Measurements from ENCODE around the gene SNTG2.
"Not testable (repeated sequence)": the region's sequence is repeated elsewhere in the genome, so short reads cannot be mapped to it uniquely, and the experiment has no call there.

The SNTG2 gene

GRCh38 chr2:1394709-1395408, 444.2 kb downstream of the SNTG2 start:
- DNase-seq: no peak

DNA sequence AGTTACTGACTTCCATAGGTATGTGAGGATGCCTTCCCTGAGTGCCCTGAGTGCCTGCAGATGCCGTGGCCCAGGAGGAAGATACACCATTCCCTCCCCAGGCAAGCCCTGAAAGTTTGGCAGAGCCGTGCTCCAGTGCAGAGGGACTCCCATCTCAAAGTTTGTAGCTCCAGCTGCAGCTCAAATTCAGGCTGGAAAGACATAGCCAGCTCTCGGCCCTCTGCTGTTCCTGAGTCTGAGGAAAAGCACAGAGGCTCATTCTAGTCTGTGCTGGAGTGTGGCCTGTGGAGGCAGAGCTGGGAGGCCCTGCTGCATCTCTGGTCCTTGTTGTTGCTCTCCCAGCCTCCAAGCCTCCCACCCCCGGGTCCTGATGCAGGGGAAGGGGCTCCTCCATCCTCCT, 446.7 kb downstream of the SNTG2 start:
- no peak for DNase-seq

DNA sequence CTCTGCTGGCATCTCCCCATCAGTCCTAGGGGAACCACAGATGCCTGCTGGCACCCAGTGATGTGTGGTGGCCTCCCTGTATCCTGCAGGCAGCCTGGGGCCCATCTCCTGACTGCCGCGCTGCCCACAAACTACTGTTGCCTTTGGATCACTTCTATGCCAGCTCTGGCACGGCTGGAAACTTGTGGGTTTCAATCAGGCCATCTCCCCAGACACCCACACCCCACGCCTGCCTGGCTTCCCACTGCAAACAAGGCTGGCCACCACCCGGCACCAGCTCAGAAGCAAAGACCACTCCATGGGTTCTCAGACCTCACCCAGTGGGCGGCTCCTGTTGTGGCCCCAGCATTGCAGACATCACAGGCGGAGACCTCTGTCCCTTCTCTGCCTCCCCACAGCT, 447.5 kb downstream of the SNTG2 start:
- no peak for DNase-seq

DNA sequence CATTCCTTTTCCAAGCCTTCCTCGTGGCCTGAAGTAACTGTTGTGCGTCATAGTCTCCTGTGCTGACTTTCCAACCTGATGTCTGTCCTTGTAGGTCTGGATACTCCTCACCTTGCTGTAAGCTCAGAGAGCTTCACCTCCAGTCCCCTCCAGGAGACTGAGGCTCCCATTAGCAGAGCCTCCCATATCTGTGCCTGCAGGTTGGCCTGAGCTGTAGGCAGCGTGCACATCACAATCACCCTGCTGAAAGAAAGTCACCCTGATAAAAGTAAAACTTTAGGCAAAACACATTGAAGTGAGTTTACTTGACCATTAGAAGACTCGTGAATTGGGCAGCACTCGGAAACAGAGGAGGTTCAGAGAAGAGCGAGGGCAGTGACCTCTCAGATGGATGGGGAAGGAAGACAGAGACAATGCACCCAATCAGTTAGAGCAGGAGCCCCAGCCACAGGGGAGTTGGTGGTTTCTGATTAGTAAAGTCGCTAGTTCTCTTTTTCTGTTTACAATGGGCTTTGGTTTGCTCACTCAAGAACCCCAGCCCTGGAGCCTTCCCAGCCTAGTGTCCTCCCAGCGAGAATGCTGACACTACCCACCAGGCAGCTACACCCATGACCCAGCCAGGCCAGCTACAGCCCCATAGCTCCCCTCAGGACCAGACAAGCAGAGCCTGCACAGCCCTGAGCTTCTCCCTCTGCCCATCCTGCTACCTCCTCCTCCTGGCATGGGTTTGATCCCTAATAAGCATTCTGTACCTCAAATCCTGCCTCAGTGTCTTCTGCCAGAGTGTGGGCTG, 450.5 kb downstream of the SNTG2 start:
- no peak for DNase-seq

- DNase-seq: no peak
Observed at GRCh38 chr2:1402064-1402463, 451.4 kb downstream of the SNTG2 start.

DNA sequence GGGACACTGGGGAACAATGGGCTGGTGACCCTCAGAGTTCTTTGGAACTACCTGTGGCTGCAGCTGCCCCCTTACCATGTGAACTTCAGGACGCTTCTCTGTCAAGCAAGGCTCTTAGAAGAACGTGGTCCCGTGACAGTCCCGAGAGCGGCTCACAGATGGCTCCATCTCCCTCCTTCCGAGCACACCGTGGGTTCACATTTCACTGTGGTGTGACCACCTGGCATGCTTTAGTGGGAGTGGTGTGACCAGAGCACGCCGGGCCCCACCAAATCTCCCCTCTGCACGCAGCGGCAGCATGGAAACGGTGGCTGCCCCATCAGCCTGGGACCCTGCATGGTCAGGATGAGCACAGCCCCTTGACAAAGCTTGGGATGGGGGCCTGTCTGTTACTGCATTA, 452.9 kb downstream of the SNTG2 start:
- DNase-seq: no peak

GRCh38 chr2:1405124-1405523, 454.5 kb downstream of the SNTG2 start:
- no peak for DNase-seq

GRCh38 chr2:1405967-1406366, 455.3 kb downstream of the SNTG2 start:
- no peak for DNase-seq

- no peak for DNase-seq
Observed at GRCh38 chr2:1406434-1406833, 455.8 kb downstream of the SNTG2 start.

DNA sequence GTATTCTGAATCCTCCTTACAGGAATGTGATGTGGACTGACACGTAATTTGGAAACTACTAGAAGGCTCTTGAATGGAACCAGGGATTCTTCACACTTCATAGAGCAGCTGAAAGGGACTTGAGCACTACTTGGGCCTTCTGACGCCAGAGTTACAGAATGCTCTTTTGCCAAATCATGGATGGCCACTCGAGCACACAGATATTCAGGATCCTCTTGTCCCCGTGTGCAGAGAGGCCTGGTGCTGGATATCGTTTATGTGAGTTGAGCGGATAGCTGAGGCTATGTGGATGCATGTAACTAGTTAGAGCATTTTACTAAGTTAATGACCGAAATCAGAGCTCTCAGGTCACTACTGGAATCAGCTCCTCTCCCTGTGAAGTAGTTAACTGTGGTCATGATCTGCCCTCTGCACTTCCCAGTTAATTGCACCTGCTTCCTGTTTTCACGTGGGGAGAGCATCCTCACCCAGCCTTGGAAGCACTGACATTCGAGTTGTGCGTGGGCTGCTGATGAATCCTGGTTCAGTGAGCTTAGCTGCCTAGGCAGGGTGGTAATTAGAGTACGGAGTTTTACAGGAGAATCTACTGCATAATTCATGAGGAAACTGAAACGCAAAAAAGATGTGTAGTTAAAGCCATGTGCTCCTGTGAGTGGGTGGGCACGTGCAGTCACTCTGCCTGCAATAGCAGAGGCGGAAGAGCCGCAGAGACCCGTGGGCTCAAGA, 457.5 kb downstream of the SNTG2 start:
- no peak for DNase-seq

GRCh38 chr2:1413156-1413710, 462.6 kb downstream of the SNTG2 start, which contains the start of gene TPO:
TPO (plus strand) TSS chr2:1413463; CDS start chr2:1414409, 946 bp downstream.
- DNase-seq: no peak

DNA sequence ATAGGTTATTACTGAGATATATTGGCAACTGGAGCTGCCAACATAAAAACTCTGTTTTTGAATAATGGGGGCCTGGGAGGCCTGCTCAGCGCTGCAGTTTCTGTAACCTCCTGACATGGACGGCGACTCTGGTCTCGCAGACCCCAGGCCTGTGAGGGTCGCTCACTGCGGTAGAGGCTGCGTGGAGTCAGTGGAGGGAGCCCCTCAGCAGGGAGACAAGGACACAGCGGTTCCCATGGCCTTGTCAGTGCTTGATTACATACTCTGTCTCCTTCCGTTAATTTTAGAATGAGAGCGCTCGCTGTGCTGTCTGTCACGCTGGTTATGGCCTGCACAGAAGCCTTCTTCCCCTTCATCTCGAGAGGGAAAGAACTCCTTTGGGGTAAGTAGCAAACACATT, 463.5 kb downstream of the SNTG2 start:
- DNase-seq: no peak

DNA sequence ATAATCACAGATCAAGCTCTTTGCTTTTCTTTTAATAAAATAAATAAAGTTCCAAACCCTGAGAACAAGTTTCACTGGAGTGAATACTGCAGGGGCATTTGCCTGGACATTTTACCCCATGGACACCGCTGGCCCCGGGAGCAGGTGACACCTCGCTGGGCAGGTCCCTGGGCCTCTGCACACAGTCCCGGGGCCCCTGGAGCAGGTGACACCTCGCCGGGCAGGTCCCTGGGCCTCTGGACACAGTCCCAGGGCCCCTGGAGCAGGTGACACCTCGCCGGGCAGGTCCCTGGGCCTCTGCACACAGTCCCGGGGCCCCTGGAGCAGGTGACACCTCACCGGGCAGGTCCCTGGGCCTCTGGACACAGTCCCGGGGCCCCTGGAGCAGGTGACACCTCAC, 464.3 kb downstream of the SNTG2 start:
- not testable (repeated sequence) for DNase-seq

DNA sequence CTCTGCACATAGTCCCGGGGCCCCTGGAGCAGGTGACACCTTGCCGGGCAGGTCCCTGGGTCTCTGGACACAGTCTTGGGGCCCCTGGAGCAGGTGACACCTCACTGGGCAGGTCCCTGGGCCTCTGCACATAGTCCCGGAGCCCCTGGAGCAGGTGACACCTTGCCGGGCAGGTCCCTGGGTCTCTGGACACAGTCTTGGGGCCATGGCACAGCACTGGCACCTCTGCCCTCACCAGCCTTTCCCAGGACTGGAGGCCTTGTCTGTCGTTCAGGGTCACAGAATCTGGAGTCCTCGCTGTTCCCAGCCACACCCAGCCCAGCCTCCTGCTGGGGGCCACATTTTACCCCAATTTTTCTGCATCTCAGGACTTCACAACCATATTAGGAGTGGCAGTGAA, 464.9 kb downstream of the SNTG2 start:
- DNase-seq: no peak
